Loucy (cell line): ENCODE measurements around the gene ADARB2.

Source experiments
- H2AFZ ChIP-seq: fragments of 200-600 bp; sonication (generic); 2 replicates; pipeline ENCODE4 v1.6.0; 2016; ENCODE audit warnings: antibody characterized with exemption, mild to moderate bottlenecking, low read length, moderate library complexity
- H3F3A ChIP-seq: fragments of 200-600 bp; 2 replicates; pipeline ENCODE4 v1.6.0; 2016; ENCODE audit warnings: antibody characterized with exemption, low read depth, mild to moderate bottlenecking
- H3K27me3 ChIP-seq: fragments of 200-600 bp; sonication (generic); 2 replicates; pipeline ENCODE4 v1.6.1; 2014; ENCODE audit warnings: low read length, mild to moderate bottlenecking; ENCODE audit not compliant: insufficient read depth, poor library complexity, severe bottlenecking
- H3K36me3 ChIP-seq: fragments of 200-600 bp; sonication (generic); 2 replicates; pipeline ENCODE4 v1.6.1; 2016; ENCODE audit warnings: low read length; ENCODE audit not compliant: insufficient read depth
- H3K4me1 ChIP-seq: fragments of 200-600 bp; sonication (generic); 2 replicates; pipeline ENCODE4 v1.5.1; 2014; ENCODE audit warnings: low read length, mild to moderate bottlenecking; ENCODE audit not compliant: insufficient read depth, poor library complexity, severe bottlenecking
- H3K4me2 ChIP-seq: fragments of 200-600 bp; sonication (generic); 2 replicates; pipeline ENCODE4 v1.6.0; 2014; ENCODE audit warnings: antibody characterized with exemption, low read length, low read depth, mild to moderate bottlenecking; ENCODE audit not compliant: poor library complexity, severe bottlenecking
- H3K4me3 ChIP-seq: fragments of 200-600 bp; sonication (generic); 2 replicates; pipeline ENCODE4 v1.5.1; 2014; ENCODE audit warnings: low read length, mild to moderate bottlenecking, mixed read lengths; ENCODE audit not compliant: poor library complexity, severe bottlenecking
- H3K79me2 ChIP-seq: fragments of 200-600 bp; sonication (generic); 2 replicates; pipeline ENCODE4 v1.6.1; 2014; ENCODE audit warnings: low read length; ENCODE audit not compliant: insufficient read depth
- H3K9ac ChIP-seq: fragments of 200-600 bp; sonication (generic); 2 replicates; pipeline ENCODE4 v1.6.0; 2014; ENCODE audit warnings: mild to moderate bottlenecking, low read depth, low read length, moderate library complexity; ENCODE audit not compliant: poor library complexity, severe bottlenecking
- H3K9me2 ChIP-seq: fragments of 200-600 bp; sonication (generic); replicated peaks from 2 replicates; pipeline ENCODE4 v1.6.1; 2016; ENCODE audit warnings: low read depth, low read length, mixed read lengths
- H3K9me3 ChIP-seq: fragments of 200-600 bp; sonication (generic); 2 replicates; pipeline ENCODE4 v1.6.1; 2014; ENCODE audit warnings: mild to moderate bottlenecking, antibody characterized with exemption, low read length, low read depth; ENCODE audit not compliant: insufficient read depth
- H4K20me1 ChIP-seq: fragments of 200-600 bp; sonication (generic); 2 replicates; pipeline ENCODE4 v1.6.0; 2014; ENCODE audit warnings: antibody characterized with exemption, low read length, mild to moderate bottlenecking; ENCODE audit not compliant: insufficient read depth, poor library complexity, severe bottlenecking
- EZH2phosphoT487 ChIP-seq: fragments of 200-600 bp; IDR thresholded peaks from 2 replicates; pipeline ENCODE4 v1.6.1; 2018; ENCODE audit warnings: antibody characterized with exemption, mild to moderate bottlenecking, moderate library complexity, borderline replicate concordance
- TF ChIP-seq, protein P1 (sequence below): fragments of 200-600 bp; sonication (generic); conservative IDR thresholded peaks from 2 replicates; pipeline ENCODE4 v1.5.1; 2014; ENCODE audit warnings: mild to moderate bottlenecking, antibody characterized with exemption, low read length

The ADARB2 gene

DNA sequence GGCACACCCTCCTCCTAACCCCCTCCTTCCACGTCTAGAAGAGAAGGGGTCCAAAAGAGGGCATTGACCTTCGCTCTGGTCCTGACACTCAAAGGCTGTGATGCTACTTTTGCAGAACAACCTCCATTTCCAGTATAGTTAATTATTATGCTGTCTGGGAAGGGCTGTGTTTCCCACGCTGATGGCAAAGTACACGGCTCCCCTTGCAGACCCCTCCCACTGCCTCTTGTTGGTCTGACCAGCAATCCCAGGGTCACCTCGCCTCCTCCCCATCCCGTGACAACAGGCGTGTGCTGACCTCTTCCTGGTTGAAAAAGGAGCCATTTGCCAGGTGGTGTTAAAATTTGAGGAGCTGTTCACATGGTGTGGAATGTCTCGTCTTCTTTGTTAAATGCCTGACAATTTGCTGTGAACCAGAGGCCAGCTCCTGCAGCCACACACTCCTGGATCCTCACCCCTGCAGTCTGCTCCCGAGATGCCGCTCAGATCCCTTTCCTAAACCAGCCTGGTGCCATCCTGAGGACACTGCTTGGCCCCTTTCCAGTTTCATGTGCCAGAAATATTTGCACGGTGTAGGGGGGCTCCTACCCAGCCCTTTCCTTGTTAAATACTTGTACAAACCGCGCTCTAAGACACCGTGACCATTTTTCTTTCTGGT, 359.5 kb downstream of the ADARB2 start:
- H3K9me2 ChIP-seq = no peaks in the 10 kb centered on the region
- H3K4me2 ChIP-seq = no peak overlapping the region
- no peak overlapping the region for H2AFZ ChIP-seq
- H3K4me3 ChIP-seq = no peak overlapping the region
- no peaks in the 10 kb centered on the region for H3K36me3 ChIP-seq
- no peaks in the 10 kb centered on the region for H3K9me3 ChIP-seq
- H4K20me1 ChIP-seq = no peaks in the 10 kb centered on the region
- H3K79me2 ChIP-seq = no peaks in the 10 kb centered on the region
- TF ChIP-seq EZH2phosphoT487 = no peak
- TF ChIP-seq, protein P1, sequence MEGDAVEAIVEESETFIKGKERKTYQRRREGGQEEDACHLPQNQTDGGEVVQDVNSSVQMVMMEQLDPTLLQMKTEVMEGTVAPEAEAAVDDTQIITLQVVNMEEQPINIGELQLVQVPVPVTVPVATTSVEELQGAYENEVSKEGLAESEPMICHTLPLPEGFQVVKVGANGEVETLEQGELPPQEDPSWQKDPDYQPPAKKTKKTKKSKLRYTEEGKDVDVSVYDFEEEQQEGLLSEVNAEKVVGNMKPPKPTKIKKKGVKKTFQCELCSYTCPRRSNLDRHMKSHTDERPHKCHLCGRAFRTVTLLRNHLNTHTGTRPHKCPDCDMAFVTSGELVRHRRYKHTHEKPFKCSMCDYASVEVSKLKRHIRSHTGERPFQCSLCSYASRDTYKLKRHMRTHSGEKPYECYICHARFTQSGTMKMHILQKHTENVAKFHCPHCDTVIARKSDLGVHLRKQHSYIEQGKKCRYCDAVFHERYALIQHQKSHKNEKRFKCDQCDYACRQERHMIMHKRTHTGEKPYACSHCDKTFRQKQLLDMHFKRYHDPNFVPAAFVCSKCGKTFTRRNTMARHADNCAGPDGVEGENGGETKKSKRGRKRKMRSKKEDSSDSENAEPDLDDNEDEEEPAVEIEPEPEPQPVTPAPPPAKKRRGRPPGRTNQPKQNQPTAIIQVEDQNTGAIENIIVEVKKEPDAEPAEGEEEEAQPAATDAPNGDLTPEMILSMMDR = no peak
- H3K27me3 ChIP-seq = no peaks in the 10 kb centered on the region
- H3K4me1 ChIP-seq = no peaks in the 10 kb centered on the region
- H3K9ac ChIP-seq = no peak overlapping the region
- H3F3A ChIP-seq = no peaks in the 10 kb centered on the region

DNA sequence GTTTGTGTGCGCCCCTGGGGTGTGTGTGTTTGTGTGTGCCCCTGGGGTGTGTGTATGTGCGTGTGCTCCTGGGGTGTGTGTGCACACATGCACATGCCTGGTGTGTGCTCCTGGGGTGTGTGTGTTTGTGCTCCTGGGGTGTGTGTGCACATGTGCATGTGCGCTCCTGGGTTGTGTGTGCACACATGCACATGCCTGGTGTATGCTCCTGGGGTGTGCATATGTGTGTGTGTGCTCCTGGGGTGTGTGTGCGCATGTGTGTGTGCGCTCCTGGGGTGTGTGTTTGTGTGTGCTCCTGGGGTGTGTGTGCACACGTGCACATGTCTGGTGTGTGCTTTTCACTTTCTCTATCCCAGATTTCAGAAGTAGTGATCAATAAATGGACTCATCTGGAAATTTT, 360.1 kb downstream of the ADARB2 start:
- Histone ChIP-seq H2AFZ (no peak overlapping the region), H3K4me3 (no peak overlapping the region), H3K9me3 (no peaks in the 10 kb centered on the region), H3K9ac (no peak overlapping the region), H3K4me2 (no peak overlapping the region), H3K79me2 (no peaks in the 10 kb centered on the region), H4K20me1 (no peaks in the 10 kb centered on the region), H3K9me2 (no peaks in the 10 kb centered on the region), H3F3A (no peaks in the 10 kb centered on the region), H3K36me3 (no peaks in the 10 kb centered on the region), H3K27me3 (no peaks in the 10 kb centered on the region), H3K4me1 (no peaks in the 10 kb centered on the region)
- no peak for TF ChIP-seq EZH2phosphoT487
- TF ChIP-seq, protein P1 = no peak

DNA sequence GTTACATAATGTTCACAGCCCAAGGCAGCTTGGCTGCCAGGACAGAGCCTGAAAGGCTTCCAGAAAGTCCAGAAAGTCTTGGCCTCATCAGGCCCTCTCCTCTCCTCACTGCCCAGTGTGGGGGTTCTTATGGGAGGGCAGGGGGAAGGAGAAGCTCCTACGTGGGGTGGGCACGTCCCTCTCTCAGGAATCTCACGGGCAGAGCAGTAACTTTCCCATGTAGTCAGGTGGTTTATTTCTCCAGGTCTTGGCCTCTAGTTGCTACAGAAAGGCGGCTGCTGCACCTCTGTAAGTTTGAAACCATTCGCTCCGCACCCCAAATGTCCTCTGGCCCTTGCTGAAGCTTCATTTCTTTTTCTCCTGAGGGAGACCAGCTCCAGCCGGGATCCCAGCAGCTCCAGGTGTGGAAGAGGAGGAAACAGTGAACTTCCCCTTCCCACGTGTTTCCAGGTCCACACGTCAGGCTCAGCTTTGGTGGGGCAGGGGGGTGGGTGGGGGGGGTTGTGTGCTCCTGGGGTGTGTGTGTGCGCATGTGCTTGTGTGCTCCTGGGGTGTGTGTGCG, 360.9 kb downstream of the ADARB2 start:
- Histone ChIP-seq H3K9me2 (no peaks in the 10 kb centered on the region), H3K9me3 (no peaks in the 10 kb centered on the region), H3K27me3 (no peaks in the 10 kb centered on the region), H2AFZ (no peak overlapping the region), H3F3A (no peaks in the 10 kb centered on the region), H3K9ac (no peak overlapping the region), H4K20me1 (no peaks in the 10 kb centered on the region), H3K4me2 (no peak overlapping the region), H3K4me3 (no peak overlapping the region), H3K79me2 (no peaks in the 10 kb centered on the region), H3K36me3 (no peaks in the 10 kb centered on the region), H3K4me1 (no peaks in the 10 kb centered on the region)
- TF ChIP-seq, protein P1 = no peak
- TF ChIP-seq EZH2phosphoT487 = no peak
